ENCODE results near the gene ADAMTS2. TPM values are rescaled to one million over a fixed set of nuclear protein-coding genes. Genes with fewer than 3 reads are reported as not detected.

Gene ADAMTS2
- total and polyA plus RNA-seq, 2 of the 4 experiments (the other 2 are of a cell fraction): 19.0 to 58.8 TPM

- H3K9me3 ChIP-seq (ENCODE audit: control insufficient read depth, insufficient read depth, low read length): no peaks in the 10 kb centered on the region
- H3K18ac ChIP-seq (ENCODE audit: low read depth, low read length): no peak overlapping the region
- H2BK15ac ChIP-seq (ENCODE audit: low read depth, low read length): no peak overlapping the region
- H4K5ac ChIP-seq (ENCODE audit: low read depth, low read length): no peak overlapping the region
- H3K27ac ChIP-seq (ENCODE audit: insufficient read depth, low read length): no peak overlapping the region
- intact Hi-C loops (cut with micrococcal nuclease) (no loop called here), dilution Hi-C loops (cut with HindIII; ENCODE audit: low sequenced_read_pairs, unreplicated experiment) (no loop called here), in situ Hi-C loops (cut with MboI; ENCODE audit: low sequenced_read_pairs) (no loop called here)
- TF ChIP-seq FOS (IDR thresholded peaks at IDR 0.05; ENCODE audit: low read depth, low read length) (no peak), SMC3 (IDR thresholded peaks at IDR 0.05; ENCODE audit: low read depth, low read length) (no peak), NFE2L2 (IDR thresholded peaks at IDR 0.05; ENCODE audit: low read depth, low read length) (no peak), CHD1 (IDR thresholded peaks at IDR 0.05; ENCODE audit: low read depth, low read length) (no peak), BHLHE40 (IDR thresholded peaks at IDR 0.05; ENCODE audit: low read depth, low read length) (no peak), RFX5 (IDR thresholded peaks at IDR 0.05; ENCODE audit: low read depth, low read length) (no peak), CEBPB (IDR thresholded peaks at IDR 0.05; ENCODE audit: low read depth, low read length) (no peak)
- TF ChIP-seq, protein P1, sequence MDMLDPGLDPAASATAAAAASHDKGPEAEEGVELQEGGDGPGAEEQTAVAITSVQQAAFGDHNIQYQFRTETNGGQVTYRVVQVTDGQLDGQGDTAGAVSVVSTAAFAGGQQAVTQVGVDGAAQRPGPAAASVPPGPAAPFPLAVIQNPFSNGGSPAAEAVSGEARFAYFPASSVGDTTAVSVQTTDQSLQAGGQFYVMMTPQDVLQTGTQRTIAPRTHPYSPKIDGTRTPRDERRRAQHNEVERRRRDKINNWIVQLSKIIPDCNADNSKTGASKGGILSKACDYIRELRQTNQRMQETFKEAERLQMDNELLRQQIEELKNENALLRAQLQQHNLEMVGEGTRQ (IDR thresholded peaks at IDR 0.05; ENCODE audit: low read depth, low read length): peak; percentile 23; the same call in 1 of the 2 replicates
- peaks cover 33 to 74% of the 10 kb centered on the region in 2 experiments for H3K79me1 ChIP-seq (ENCODE audit: low read depth in 1 of 2, low read length in 2 of 2)
- DNase-seq (no peak), ATAC-seq (ENCODE audit: low read depth) (no peak)
- no peak overlapping the region for H2BK5ac ChIP-seq (ENCODE audit: low read depth, low read length, poor library complexity, severe bottlenecking)
- no peak overlapping the region for H2AFZ ChIP-seq (replicated peaks; ENCODE audit: low read length, poor library complexity)
- no peak overlapping the region for H2AK5ac ChIP-seq (ENCODE audit: low read depth, low read length)
- H3K14ac ChIP-seq (replicated peaks; ENCODE audit: low read depth, low read length): no peak overlapping the region
- no peak overlapping the region for H2BK120ac ChIP-seq (ENCODE audit: low read depth, low read length)
- no peak overlapping the region for H3K4me3 ChIP-seq (ENCODE audit: insufficient read depth, low read depth, low read length)
- WGBS, 2 experiments (ENCODE audit: extremely low coverage in 2 of 2, insufficient read length in 1 of 2): 80% methylated on average over 20 of the region's 36 CpGs; no CpG with 5 or more reads in 1 of the 2 experiments
- peaks cover 8% of the 10 kb centered on the region for H3K9me1 ChIP-seq (ENCODE audit: insufficient read depth, low read length)
- peaks cover 37% of the 10 kb centered on the region for H4K20me1 ChIP-seq (ENCODE audit: insufficient read depth, low read length)
- no peak overlapping the region for H3K4ac ChIP-seq (ENCODE audit: low read depth, low read length)
- H3K4me1 ChIP-seq (ENCODE audit: control insufficient read depth, insufficient read depth, low read length): no peaks in the 10 kb centered on the region; the same call in 1 of the 2 replicates
- H4K91ac ChIP-seq (ENCODE audit: insufficient read depth, low read depth, low read length): no peak overlapping the region
- ChIA-PET CTCF (interaction anchor here (2.3 kb wide), 1 partner anchor 8 kb away, joined by 8 read pairs; no protein-coding TSS in a partner anchor), POLR2A (ENCODE audit: unreplicated experiment) (no interaction called here)
- H2AK9ac ChIP-seq (replicated peaks; ENCODE audit: low read depth, low read length, poor library complexity): no peak overlapping the region
- no peak overlapping the region for H3K9ac ChIP-seq (ENCODE audit: low read depth, low read length)
- H3K36me3 ChIP-seq (ENCODE audit: control insufficient read depth, insufficient read depth, low read length): peaks cover 9% of the 10 kb centered on the region; the same call in 1 of the 2 replicates
- no TSS peak for BruUV-seq (replicated peaks)
- H3K23ac ChIP-seq (ENCODE audit: low read depth, low read length): no peak overlapping the region
- no peaks in the 10 kb centered on the region for H3K27me3 ChIP-seq (ENCODE audit: control insufficient read depth, insufficient read depth, low read length)
- H3K4me2 ChIP-seq (ENCODE audit: low read depth, low read length): no peak overlapping the region
- H2BK20ac ChIP-seq (ENCODE audit: low read depth, low read length): no peak overlapping the region
- H4K8ac ChIP-seq (ENCODE audit: low read depth in 2 of 2, low read length in 2 of 2): no peak overlapping the region
- H3K56ac ChIP-seq (ENCODE audit: extremely low read depth, insufficient read depth, low read length): no peak overlapping the region
Measured at GRCh38 chr5:179336126-179336870, 9.0 kb downstream of the ADAMTS2 start.
